Suprapubic skin (tissue), 3 donors: Measurements from ENCODE around the gene ATF2.

ENCODE experiments used
- EP300 ChIP-seq: sonication (generic); formaldehyde crosslinking; IDR thresholded peaks from one replicate; pipeline ENCODE4 v1.6.1; 2017; ENCODE audit warnings: antibody characterized with exemption
- TF ChIP-seq, protein P1 (sequence below), 2 donors: fragments of 200-600 bp in 1 of 2; fragments of 450-650 bp in 1 of 2; sonication (generic) in 1 of 2; IDR thresholded peaks; one replicate each; pipeline ENCODE4 v1.5.1; 2016 to 2019; ENCODE audit warnings: antibody characterized with exemption in 2 of 2, mild to moderate bottlenecking in 1 of 2, moderate library complexity in 1 of 2

DNA sequence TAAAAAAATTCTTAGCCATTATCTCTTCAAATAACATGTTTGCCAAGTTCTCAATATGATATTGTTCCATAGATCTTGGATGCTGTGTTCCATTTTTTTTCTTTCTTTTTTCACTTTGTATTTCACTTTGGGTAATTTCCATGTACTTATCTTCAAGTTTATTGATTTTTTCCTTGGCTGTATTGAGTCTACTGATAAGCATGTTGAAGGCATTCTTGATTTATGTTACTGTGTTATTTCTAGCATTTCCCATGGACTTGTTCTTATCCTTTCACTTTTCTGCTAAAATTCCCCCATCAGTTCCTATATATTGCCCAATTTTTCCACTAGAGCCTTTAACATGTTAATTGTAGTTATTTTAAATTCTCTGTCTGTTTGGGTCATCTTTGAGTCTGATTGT, 112.0 kb downstream of the ATF2 start:
- TF ChIP-seq, protein P1, sequence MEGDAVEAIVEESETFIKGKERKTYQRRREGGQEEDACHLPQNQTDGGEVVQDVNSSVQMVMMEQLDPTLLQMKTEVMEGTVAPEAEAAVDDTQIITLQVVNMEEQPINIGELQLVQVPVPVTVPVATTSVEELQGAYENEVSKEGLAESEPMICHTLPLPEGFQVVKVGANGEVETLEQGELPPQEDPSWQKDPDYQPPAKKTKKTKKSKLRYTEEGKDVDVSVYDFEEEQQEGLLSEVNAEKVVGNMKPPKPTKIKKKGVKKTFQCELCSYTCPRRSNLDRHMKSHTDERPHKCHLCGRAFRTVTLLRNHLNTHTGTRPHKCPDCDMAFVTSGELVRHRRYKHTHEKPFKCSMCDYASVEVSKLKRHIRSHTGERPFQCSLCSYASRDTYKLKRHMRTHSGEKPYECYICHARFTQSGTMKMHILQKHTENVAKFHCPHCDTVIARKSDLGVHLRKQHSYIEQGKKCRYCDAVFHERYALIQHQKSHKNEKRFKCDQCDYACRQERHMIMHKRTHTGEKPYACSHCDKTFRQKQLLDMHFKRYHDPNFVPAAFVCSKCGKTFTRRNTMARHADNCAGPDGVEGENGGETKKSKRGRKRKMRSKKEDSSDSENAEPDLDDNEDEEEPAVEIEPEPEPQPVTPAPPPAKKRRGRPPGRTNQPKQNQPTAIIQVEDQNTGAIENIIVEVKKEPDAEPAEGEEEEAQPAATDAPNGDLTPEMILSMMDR (IDR thresholded peaks at IDR 0.05): no peak
- TF ChIP-seq EP300: no peak
